Measurements from ENCODE around the gene SENP1. TPM values are rescaled to one million over a fixed set of nuclear protein-coding genes. Genes with fewer than 3 reads are reported as not detected.

SENP1 gene
- polyA plus RNA-seq, 3 donors: 5.2 to 8.0 (median 6.0) TPM

- Mint-ChIP-seq H3K27me3 (ENCODE audit: low read depth in 3 of 3) (peaks cover 0 to 6% (median 2%) of the 10 kb centered on the region in 3 donors), H3K36me3 (peaks cover 17 to 18% of the 10 kb centered on the region in 2 donors), H3K4me3 (no peak overlapping the region), H3K9me3 (no peaks in the 10 kb centered on the region), H3K27ac (no peak overlapping the region), H3K4me1 (peaks cover 18% of the 10 kb centered on the region)
- DNase-seq: no peak
- Histone ChIP-seq H4K20me1 (ENCODE audit: insufficient read depth, low read length) (no peaks in the 10 kb centered on the region), H3K4me3 (replicated peaks in 1 of 3; ENCODE audit: low read depth in 2 of 3, low read length in 3 of 3) (no peak overlapping the region), H3K79me2 (ENCODE audit: insufficient read depth, low read length) (no peaks in the 10 kb centered on the region), H3K4me1 (ENCODE audit: control insufficient read depth in 1 of 2, insufficient read depth in 2 of 2, low read length in 2 of 2) (peaks cover 15 to 16% of the 10 kb centered on the region in 2 donors), H3K9me3 (replicated peaks in 1 of 2; ENCODE audit: control insufficient read depth in 1 of 2, insufficient read depth in 1 of 2, low read length in 2 of 2) (no peaks in the 10 kb centered on the region), H3K4me2 (replicated peaks; ENCODE audit: extremely low read depth, low read length, poor library complexity, severe bottlenecking) (no peak overlapping the region), H2AFZ (ENCODE audit: insufficient read depth, low read depth, low read length, poor library complexity, severe bottlenecking) (no peak overlapping the region), H3K9ac (ENCODE audit: insufficient read depth, low read length, poor library complexity, severe bottlenecking) (no peak overlapping the region), H3K27me3 (ENCODE audit: control insufficient read depth in 2 of 2, insufficient read depth in 2 of 2, low read length in 2 of 2) (no peaks in the 10 kb centered on the region), H3K27ac (ENCODE audit: low read depth in 1 of 2, low read length in 2 of 2) (no peak overlapping the region), H3K36me3 (replicated peaks in 1 of 2; ENCODE audit: control insufficient read depth in 1 of 2, insufficient read depth in 2 of 2, low read length in 2 of 2) (peaks cover 14 to 25% of the 10 kb centered on the region in 2 donors)
- intact Hi-C loops (cut with micrococcal nuclease): no loop called here
- 100% methylated on average over 1 of the region's 1 CpG for WGBS (ENCODE audit: insufficient coverage)
- TF ChIP-seq CTCF (IDR thresholded peaks at IDR 0.05): no peak
Measured at GRCh38 chr12:48039151-48039550, 66.7 kb downstream of the SENP1 start.

- peak; percentile 10 to 29 (median 18) for DNase-seq
- H3K4me3 Mint-ChIP-seq: peak overlapping the region; percentile 16 to 61
- peaks cover 0 to 1% (median 0%) of the 10 kb centered on the region in 7 donors for H3K9me3 Mint-ChIP-seq
- Histone ChIP-seq H3K9ac (ENCODE audit: insufficient read depth, low read length, poor library complexity, severe bottlenecking) (no peak overlapping the region), H3K79me2 (ENCODE audit: insufficient read depth, low read length) (no peaks in the 10 kb centered on the region), H3K4me1 (ENCODE audit: control insufficient read depth in 1 of 2, insufficient read depth in 2 of 2, low read length in 2 of 2) (peaks cover 15 to 16% of the 10 kb centered on the region in 2 donors), H3K27ac (ENCODE audit: low read depth in 1 of 2, low read length in 2 of 2) (peak overlapping the region in 1 of 2 donors; percentile 50), H2AFZ (ENCODE audit: insufficient read depth, low read depth, low read length, poor library complexity, severe bottlenecking) (no peak overlapping the region), H3K4me3 (replicated peaks in 1 of 3; ENCODE audit: low read depth in 2 of 3, low read length in 3 of 3) (peak overlapping the region in 1 of 3 experiments; percentile 29), H3K36me3 (replicated peaks in 1 of 2; ENCODE audit: control insufficient read depth in 1 of 2, insufficient read depth in 2 of 2, low read length in 2 of 2) (peaks cover 4 to 15% of the 10 kb centered on the region in 2 donors), H3K4me2 (replicated peaks; ENCODE audit: extremely low read depth, low read length, poor library complexity, severe bottlenecking) (peak overlapping the region; percentile 32), H3K9me3 (replicated peaks in 1 of 2; ENCODE audit: control insufficient read depth in 1 of 2, insufficient read depth in 1 of 2, low read length in 2 of 2) (no peaks in the 10 kb centered on the region), H3K27me3 (ENCODE audit: control insufficient read depth in 2 of 2, insufficient read depth in 2 of 2, low read length in 2 of 2) (no peaks in the 10 kb centered on the region), H4K20me1 (ENCODE audit: insufficient read depth, low read length) (no peaks in the 10 kb centered on the region)
- TF ChIP-seq CTCF (IDR thresholded peaks at IDR 0.05): no peak
- H3K27ac Mint-ChIP-seq: peak overlapping the region in 5 of 7 donors; percentile 3 to 75 (median 61)
- peaks cover 6 to 8% of the 10 kb centered on the region in 2 donors for H3K36me3 Mint-ChIP-seq
- H3K27me3 Mint-ChIP-seq (ENCODE audit: low read depth in 3 of 3): peaks cover 0 to 8% (median 2%) of the 10 kb centered on the region in 3 donors
- H3K4me1 Mint-ChIP-seq: peaks cover 18% of the 10 kb centered on the region
- WGBS (ENCODE audit: insufficient coverage): 4% methylated on average over 4 of the region's 5 CpGs
- intact Hi-C loops (cut with micrococcal nuclease): no loop called here
Measured at GRCh38 chr12:48038085-48038484, 67.8 kb downstream of the SENP1 start.

Measured in CD14-positive monocyte (primary cell).